ENCODE data around the gene PSMD11. TPM values are rescaled to one million over a fixed set of nuclear protein-coding genes. Genes with fewer than 3 reads are reported as not detected.

The PSMD11 gene
- total and polyA plus RNA-seq, 2 of the 8 experiments (the other 6 are each of a cell fraction or from before 2014, with no cell fraction given): 68.4 to 171 TPM

DNA sequence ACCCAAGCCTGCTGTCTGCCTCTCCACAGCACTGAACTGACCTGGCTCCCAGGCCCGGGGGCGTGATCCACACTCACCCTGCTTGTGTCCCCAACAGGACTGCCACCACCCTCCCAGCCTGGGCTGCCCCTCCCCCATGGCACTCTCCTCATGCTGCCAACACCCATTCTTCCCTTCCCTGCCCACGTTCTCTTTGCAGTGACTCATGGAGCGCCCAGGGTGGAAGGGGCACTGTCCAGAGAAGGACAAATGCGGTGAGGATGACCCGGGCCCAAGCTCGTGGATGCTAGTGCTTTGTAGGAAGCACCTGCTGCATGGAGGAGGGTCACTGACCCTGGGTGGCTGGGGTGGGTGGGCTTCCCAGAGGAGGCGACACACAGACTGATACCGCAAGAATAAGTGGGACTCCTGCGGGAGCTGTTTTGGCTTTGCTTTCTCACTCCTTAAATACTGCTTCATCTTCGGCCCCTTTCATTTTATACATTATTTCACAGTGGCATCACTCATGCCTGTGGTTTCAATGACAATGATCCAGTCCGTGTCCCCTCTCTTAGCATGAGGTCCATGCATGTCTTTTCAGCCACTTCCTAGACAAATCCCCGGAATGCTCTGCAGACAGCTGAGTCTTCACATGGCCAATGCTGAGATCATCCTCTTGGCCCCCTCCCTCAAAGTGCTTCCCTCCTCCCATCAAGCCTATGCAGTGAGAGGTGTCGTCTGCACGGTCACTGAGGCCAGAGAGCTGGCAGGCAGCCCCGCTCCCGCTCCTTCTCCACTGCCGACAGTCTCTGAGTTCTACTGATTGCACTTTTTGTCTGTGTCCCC lies 60.1 kb downstream of the PSMD11 start:
- H3K18ac ChIP-seq (ENCODE audit: extremely low read depth, low read length): no peak overlapping the region
- DNase-seq (ENCODE audit: low read depth in 1 of 2, low spot score in 2 of 2) (no peak), FAIRE-seq (no peak)
- no peaks in the 10 kb centered on the region for H3K36me3 ChIP-seq (ENCODE audit: control insufficient read depth in 2 of 4, insufficient read depth in 4 of 4, low read length in 3 of 4)
- H2BK5ac ChIP-seq (ENCODE audit: low read depth, low read length): no peak overlapping the region
- H2BK12ac ChIP-seq (ENCODE audit: low read depth, low read length): no peak overlapping the region
- 81% methylated on average over 18 of the region's 18 CpGs; no CpG with 5 or more reads in 1 of the 2 experiments for WGBS, 2 experiments (ENCODE audit: extremely low coverage in 1 of 2, insufficient coverage in 1 of 2, insufficient read length in 1 of 2, insufficient replicate concordance in 2 of 2, low coverage in 1 of 2, low lambda C conversion rate in 2 of 2, missing lambda C conversion rate in 1 of 2)
- H4K8ac ChIP-seq (ENCODE audit: extremely low read depth, insufficient read depth, low read length): no peak overlapping the region
- H4K91ac ChIP-seq (replicated peaks; ENCODE audit: insufficient read length, low read length): no peak overlapping the region
- H2BK120ac ChIP-seq (replicated peaks; ENCODE audit: low read depth, low read length): no peak overlapping the region
- H3K4me2 ChIP-seq (ENCODE audit: insufficient read depth in 1 of 2, low read depth in 2 of 2, low read length in 2 of 2): no peak overlapping the region
- H2AFZ ChIP-seq (ENCODE audit: low read length): no peak overlapping the region
- H3K27ac ChIP-seq (ENCODE audit: low read depth, low read length): peak overlapping the region; percentile 30; the same call in 1 of the 2 replicates
- no peak overlapping the region for H3K14ac ChIP-seq (ENCODE audit: insufficient read length)
- no peak overlapping the region for H2BK20ac ChIP-seq (ENCODE audit: low read length)
- no peak overlapping the region for H3K9ac ChIP-seq (replicated peaks in 1 of 4; ENCODE audit: extremely low read depth in 1 of 4, low read depth in 3 of 4, low read length in 3 of 4)
- H3K23me2 ChIP-seq (ENCODE audit: low read depth, low read length): no peaks in the 10 kb centered on the region
- H3K27me3 ChIP-seq (replicated peaks in 1 of 4; ENCODE audit: control insufficient read depth in 3 of 4, extremely low read depth in 1 of 4, insufficient read depth in 3 of 4, low read length in 3 of 4): no peaks in the 10 kb centered on the region
- no peaks in the 10 kb centered on the region for H3K9me3 ChIP-seq (ENCODE audit: insufficient read depth in 2 of 2, low read depth in 1 of 2, low read length in 1 of 2)
- no peak overlapping the region for H3K4me3 ChIP-seq (ENCODE audit: extremely low read depth in 1 of 4, insufficient read depth in 2 of 4, low read depth in 3 of 4, low read length in 4 of 4)
- H3K56ac ChIP-seq (replicated peaks; ENCODE audit: insufficient read length, low read depth, low read length): no peak overlapping the region
- peaks cover 0 to 7% (median 1%) of the 10 kb centered on the region in 4 experiments; a peak in 5 of 7 replicates for H3K4me1 ChIP-seq (replicated peaks in 1 of 4; ENCODE audit: control insufficient read depth in 3 of 4, insufficient read depth in 4 of 4, low read length in 3 of 4)
- H2AK5ac ChIP-seq (ENCODE audit: low read depth, low read length): no peak overlapping the region
- H3K79me1 ChIP-seq (ENCODE audit: low read depth, low read length): no peaks in the 10 kb centered on the region
- POLR2A ChIA-PET (ENCODE audit: partially characterized antibody): interaction anchor here (0.8 to 1.7 kb wide), 2 partner anchors 15 to 18 kb away, joined by 3 to 5 read pairs; partner anchors contain the start of gene CDK5R1
- TF ChIP-seq, protein P1, sequence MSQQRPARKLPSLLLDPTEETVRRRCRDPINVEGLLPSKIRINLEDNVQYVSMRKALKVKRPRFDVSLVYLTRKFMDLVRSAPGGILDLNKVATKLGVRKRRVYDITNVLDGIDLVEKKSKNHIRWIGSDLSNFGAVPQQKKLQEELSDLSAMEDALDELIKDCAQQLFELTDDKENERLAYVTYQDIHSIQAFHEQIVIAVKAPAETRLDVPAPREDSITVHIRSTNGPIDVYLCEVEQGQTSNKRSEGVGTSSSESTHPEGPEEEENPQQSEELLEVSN (IDR thresholded peaks at IDR 0.05): no peak
- TF ChIP-seq POU5F1 (IDR thresholded peaks at IDR 0.05; ENCODE audit: low read depth, low read length) (no peak), RAD21 (IDR thresholded peaks at IDR 0.05 in 1 of 2, conservative IDR thresholded peaks at IDR 0.05 in 1 of 2; ENCODE audit: low read depth in 2 of 2, low read length in 2 of 2) (no peak), RNF2 (IDR thresholded peaks at IDR 0.05; ENCODE audit: borderline replicate concordance, low read depth, low read length, missing control alignments, poor library complexity, severe bottlenecking) (no peak), SAP30 (IDR thresholded peaks at IDR 0.05; ENCODE audit: insufficient read depth, insufficient replicate concordance, low read length) (no peak), MAFK (IDR thresholded peaks at IDR 0.05; ENCODE audit: low read depth, low read length) (no peak), POLR2AphosphoS5 (IDR thresholded peaks at IDR 0.05; ENCODE audit: low read depth, low read length) (no peak)
- TF ChIP-seq, protein P2, sequence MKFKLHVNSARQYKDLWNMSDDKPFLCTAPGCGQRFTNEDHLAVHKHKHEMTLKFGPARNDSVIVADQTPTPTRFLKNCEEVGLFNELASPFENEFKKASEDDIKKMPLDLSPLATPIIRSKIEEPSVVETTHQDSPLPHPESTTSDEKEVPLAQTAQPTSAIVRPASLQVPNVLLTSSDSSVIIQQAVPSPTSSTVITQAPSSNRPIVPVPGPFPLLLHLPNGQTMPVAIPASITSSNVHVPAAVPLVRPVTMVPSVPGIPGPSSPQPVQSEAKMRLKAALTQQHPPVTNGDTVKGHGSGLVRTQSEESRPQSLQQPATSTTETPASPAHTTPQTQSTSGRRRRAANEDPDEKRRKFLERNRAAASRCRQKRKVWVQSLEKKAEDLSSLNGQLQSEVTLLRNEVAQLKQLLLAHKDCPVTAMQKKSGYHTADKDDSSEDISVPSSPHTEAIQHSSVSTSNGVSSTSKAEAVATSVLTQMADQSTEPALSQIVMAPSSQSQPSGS (IDR thresholded peaks at IDR 0.05; ENCODE audit: low read length): no peak
- H2BK15ac ChIP-seq (ENCODE audit: low read length): 0 out of 2 replicates have a peak overlapping the region, but pooled peaks have one; percentile 16
- H3K23ac ChIP-seq (ENCODE audit: insufficient read length): no peak overlapping the region
- H3K79me2 ChIP-seq (ENCODE audit: control insufficient read depth in 1 of 2, insufficient read depth in 2 of 2, low read length in 2 of 2): no peaks in the 10 kb centered on the region
- H4K20me1 ChIP-seq (replicated peaks in 1 of 2; ENCODE audit: control insufficient read depth in 1 of 2, insufficient read depth in 2 of 2, low read length in 2 of 2): no peaks in the 10 kb centered on the region
- no peak overlapping the region for H3K4ac ChIP-seq (replicated peaks; ENCODE audit: insufficient read length, low read depth, low read length)
- CTCF ChIA-PET (ENCODE audit: partially characterized antibody): interaction anchor here (1.1 to 1.5 kb wide), 2 partner anchors 155 to 267 kb away, joined by 3 read pairs; no protein-coding TSS in a partner anchor
- H4K5ac ChIP-seq (ENCODE audit: insufficient read length, low read depth, low read length): no peak overlapping the region
